Bronchial smooth muscle cell (primary cell): ENCODE results near the gene CDH3. TPM values are rescaled to one million over a fixed set of nuclear protein-coding genes. Genes with fewer than 3 reads are reported as not detected.

Source experiments
- total RNA-seq: library from RNA; depleted of rRNA; stranded (reverse); fragments of >200 nt; gene quantifications from 2 replicates; pipeline ENCODE4 v1.2.1, GENCODE V29; 2014

Gene CDH3
- 0.16 and 1.3 TPM in 2 replicates for total RNA-seq

DNA sequence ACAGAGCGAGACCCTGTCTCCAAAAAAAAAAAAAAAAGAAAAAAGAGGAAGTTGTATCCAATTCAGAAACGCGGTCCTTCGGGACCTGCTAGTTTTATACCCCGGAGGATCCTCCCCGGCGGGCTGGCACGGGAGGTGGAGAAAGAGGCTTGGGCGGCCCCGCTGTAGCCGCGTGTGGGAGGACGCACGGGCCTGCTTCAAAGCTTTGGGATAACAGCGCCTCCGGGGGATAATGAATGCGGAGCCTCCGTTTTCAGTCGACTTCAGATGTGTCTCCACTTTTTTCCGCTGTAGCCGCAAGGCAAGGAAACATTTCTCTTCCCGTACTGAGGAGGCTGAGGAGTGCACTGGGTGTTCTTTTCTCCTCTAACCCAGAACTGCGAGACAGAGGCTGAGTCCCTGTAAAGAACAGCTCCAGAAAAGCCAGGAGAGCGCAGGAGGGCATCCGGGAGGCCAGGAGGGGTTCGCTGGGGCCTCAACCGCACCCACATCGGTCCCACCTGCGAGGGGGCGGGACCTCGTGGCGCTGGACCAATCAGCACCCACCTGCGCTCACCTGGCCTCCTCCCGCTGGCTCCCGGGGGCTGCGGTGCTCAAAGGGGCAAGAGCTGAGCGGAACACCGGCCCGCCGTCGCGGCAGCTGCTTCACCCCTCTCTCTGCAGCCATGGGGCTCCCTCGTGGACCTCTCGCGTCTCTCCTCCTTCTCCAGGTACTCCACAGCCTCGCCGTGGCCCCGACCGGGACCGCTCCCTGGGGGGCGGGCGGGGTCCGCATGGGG, at the start of gene CDH3:
TSS of gene CDH3 (plus strand) at position 596 of the 779 bp plus-strand sequence. CDS start at position 666, 70 bp downstream.

DNA sequence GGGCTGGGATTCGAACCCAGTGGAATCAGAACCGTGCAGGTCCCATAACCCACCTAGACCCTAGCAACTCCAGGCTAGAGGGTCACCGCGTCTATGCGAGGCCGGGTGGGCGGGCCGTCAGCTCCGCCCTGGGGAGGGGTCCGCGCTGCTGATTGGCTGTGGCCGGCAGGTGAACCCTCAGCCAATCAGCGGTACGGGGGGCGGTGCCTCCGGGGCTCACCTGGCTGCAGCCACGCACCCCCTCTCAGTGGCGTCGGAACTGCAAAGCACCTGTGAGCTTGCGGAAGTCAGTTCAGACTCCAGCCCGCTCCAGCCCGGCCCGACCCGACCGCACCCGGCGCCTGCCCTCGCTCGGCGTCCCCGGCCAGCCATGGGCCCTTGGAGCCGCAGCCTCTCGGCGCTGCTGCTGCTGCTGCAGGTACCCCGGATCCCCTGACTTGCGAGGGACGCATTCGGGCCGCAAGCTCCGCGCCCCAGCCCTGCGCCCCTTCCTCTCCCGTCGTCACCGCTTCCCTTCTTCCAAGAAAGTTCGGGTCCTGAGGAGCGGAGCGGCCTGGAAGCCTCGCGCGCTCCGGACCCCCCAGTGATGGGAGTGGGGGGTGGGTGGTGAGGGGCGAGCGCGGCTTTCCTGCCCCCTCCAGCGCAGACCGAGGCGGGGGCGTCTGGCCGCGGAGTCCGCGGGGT, 92.1 kb downstream of the CDH3 start, which contains the start of gene CDH1:
TSS of gene CDH1 (plus strand) at position 247 of the 684 bp plus-strand sequence. CDS start at position 371, 124 bp downstream.

Other genes with a start within 250 kb of the CDH3 start
- under 0.01 and 0.09 TPM in 2 replicates for gene SMPD3, start 196.8 kb upstream of the CDH3 start, total RNA-seq
- 18.6 and 24.7 TPM in 2 replicates for gene ZFP90, start 106.0 kb upstream of the CDH3 start, total RNA-seq
- 0.16 and 0.52 TPM in 2 replicates for gene CDH1, start 92.0 kb downstream of the CDH3 start, total RNA-seq
- 17.7 and 29.5 TPM in 2 replicates for gene TANGO6, start 198.2 kb downstream of the CDH3 start, total RNA-seq